Measurements from ENCODE around the gene KCNRG. TPM values are rescaled to one million over a fixed set of nuclear protein-coding genes. Genes with fewer than 3 reads are reported as not detected.

Gene KCNRG
- polyA plus RNA-seq, 1 experiment, result 2.1 TPM

DNA sequence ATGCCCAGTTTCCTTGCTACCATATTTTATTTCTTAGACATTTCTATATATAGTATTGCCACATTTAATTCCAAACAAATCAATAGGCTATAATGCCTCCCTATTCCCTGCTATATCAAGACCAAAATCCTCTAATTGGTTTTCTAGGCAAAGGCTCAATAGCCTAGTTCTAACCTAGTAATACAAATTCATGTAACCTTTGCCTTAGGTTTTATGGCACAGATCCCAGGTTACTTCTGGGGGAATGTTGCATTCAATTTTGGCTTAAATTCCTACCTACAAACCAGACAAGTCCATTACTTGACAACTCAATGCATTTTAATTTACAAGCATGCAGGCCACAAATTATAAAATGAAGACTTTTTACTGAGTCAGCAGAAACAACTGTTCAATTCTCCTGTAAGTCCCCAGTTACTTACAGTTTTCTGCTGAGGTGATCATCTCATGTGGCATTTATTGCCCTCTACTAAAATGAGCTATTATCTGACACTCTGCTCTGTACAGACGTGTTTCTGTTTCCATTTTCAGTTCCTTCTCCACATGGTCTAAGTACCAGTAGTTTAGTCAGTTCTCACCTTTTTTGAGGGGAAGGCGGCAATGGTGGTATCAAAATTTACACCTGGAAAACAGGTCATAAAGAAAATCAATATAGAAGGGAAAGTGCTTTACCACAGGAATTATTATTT is 11.7 kb downstream of the KCNRG start:
- Histone ChIP-seq H3K27me3 (ENCODE audit: control insufficient read depth, insufficient read depth, low read length) (no peaks in the 10 kb centered on the region), H3K27ac (ENCODE audit: low read depth, low read length) (no peak overlapping the region), H3K4me3 (ENCODE audit: low read depth, low read length) (no peak overlapping the region), H3K9me3 (ENCODE audit: control insufficient read depth, insufficient read depth, low read length) (no peaks in the 10 kb centered on the region)
- CTCF ChIA-PET, result no interaction called here
- POLR2A ChIA-PET, result interaction anchor here (0.6 kb wide), 1 partner anchor 23 kb away, joined by 9 read pairs; no protein-coding TSS in a partner anchor
- no peak for TF ChIP-seq CTCF (IDR thresholded peaks at IDR 0.05; ENCODE audit: low read depth, low read length)
- DNase-seq (ENCODE audit: low read depth, low spot score), result no peak

GRCh38 chr13:50030315-50030714 is 15.1 kb downstream of the KCNRG start:
- no peaks in the 10 kb centered on the region for H3K27me3 ChIP-seq (ENCODE audit: control insufficient read depth, insufficient read depth, low read length)
- H3K4me3 ChIP-seq (ENCODE audit: low read depth, low read length), result no peak overlapping the region
- H3K9me3 ChIP-seq (ENCODE audit: control insufficient read depth, insufficient read depth, low read length), result no peaks in the 10 kb centered on the region
- DNase-seq (ENCODE audit: low read depth, low spot score), result no peak
- no peak overlapping the region for H3K27ac ChIP-seq (ENCODE audit: low read depth, low read length)
- TF ChIP-seq CTCF (IDR thresholded peaks at IDR 0.05; ENCODE audit: low read depth, low read length), result no peak
- CTCF ChIA-PET, result no interaction called here
- POLR2A ChIA-PET, result no interaction called here

GRCh38 chr13:50033725-50034124 is 18.5 kb downstream of the KCNRG start:
- ChIA-PET POLR2A (no interaction called here), CTCF (interaction anchor here (1.0 kb wide), 1 partner anchor 36 kb away, joined by 3 read pairs; no protein-coding TSS in a partner anchor)
- H3K27ac ChIP-seq (ENCODE audit: low read depth, low read length), result no peak overlapping the region
- no peaks in the 10 kb centered on the region for H3K27me3 ChIP-seq (ENCODE audit: control insufficient read depth, insufficient read depth, low read length)
- H3K9me3 ChIP-seq (ENCODE audit: control insufficient read depth, insufficient read depth, low read length), result no peaks in the 10 kb centered on the region
- DNase-seq (ENCODE audit: low read depth, low spot score), result no peak
- H3K4me3 ChIP-seq (ENCODE audit: low read depth, low read length), result no peak overlapping the region
- TF ChIP-seq CTCF (IDR thresholded peaks at IDR 0.05; ENCODE audit: low read depth, low read length), result no peak

GRCh38 chr13:50037788-50038187 is 22.5 kb downstream of the KCNRG start:
- POLR2A ChIA-PET, result interaction anchor here (0.9 kb wide), 1 partner anchor 61 kb away, joined by 4 read pairs; no protein-coding TSS in a partner anchor
- no peak for TF ChIP-seq CTCF (IDR thresholded peaks at IDR 0.05; ENCODE audit: low read depth, low read length)
- CTCF ChIA-PET, result interaction anchor here (1.1 to 1.4 kb wide), 2 partner anchors 40 to 101 kb away, joined by 3 to 4 read pairs; no protein-coding TSS in a partner anchor

DNA sequence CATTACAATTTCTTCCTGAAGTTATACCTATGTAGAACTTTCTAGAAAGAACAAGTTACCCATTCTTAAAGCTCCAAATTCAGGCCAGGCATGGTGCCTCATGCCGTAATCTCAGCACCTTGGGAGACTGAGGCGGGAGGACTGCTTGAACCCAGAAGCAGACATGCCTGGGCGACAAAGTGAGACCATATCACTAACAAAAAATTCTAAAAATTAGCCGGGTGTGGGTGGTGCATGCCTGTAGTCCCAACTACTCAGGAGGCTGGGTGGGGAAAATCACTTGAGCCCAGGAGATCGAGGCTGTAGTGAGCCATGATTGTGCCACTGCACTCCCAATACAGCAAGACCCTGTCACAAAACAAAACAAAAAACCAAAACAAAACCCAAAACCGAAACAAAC is 23.0 kb downstream of the KCNRG start:
- Histone ChIP-seq H3K27me3 (ENCODE audit: control insufficient read depth, insufficient read depth, low read length) (no peaks in the 10 kb centered on the region), H3K9me3 (ENCODE audit: control insufficient read depth, insufficient read depth, low read length) (no peaks in the 10 kb centered on the region), H3K27ac (ENCODE audit: low read depth, low read length) (no peak overlapping the region), H3K4me3 (ENCODE audit: low read depth, low read length) (no peak overlapping the region)
- DNase-seq (ENCODE audit: low read depth, low spot score), result no peak
- ChIA-PET POLR2A (interaction anchor here (0.9 kb wide), 1 partner anchor 62 kb away, joined by 4 read pairs; no protein-coding TSS in a partner anchor), CTCF (interaction anchor here (1.1 to 1.4 kb wide), 2 partner anchors 41 to 102 kb away, joined by 3 to 4 read pairs; no protein-coding TSS in a partner anchor)
- no peak for TF ChIP-seq CTCF (IDR thresholded peaks at IDR 0.05; ENCODE audit: low read depth, low read length)

More at GRCh38 chr13:50037788-50038187, 22.5 kb downstream of the KCNRG start:
- Histone ChIP-seq H3K4me3 (ENCODE audit: low read depth, low read length) (no peak overlapping the region), H3K27me3 (ENCODE audit: control insufficient read depth, insufficient read depth, low read length) (no peaks in the 10 kb centered on the region), H3K27ac (ENCODE audit: low read depth, low read length) (no peak overlapping the region), H3K9me3 (ENCODE audit: control insufficient read depth, insufficient read depth, low read length) (no peaks in the 10 kb centered on the region)
- no peak for DNase-seq (ENCODE audit: low read depth, low spot score)

All from AG04450 (cell line).